Left lung (tissue), 10 donors: ENCODE data around the gene MSH3. TPM values are rescaled to one million over a fixed set of nuclear protein-coding genes. Genes with fewer than 3 reads are reported as not detected.

Source experiments
- ATAC-seq: fragments of 200-7000 bp; cut with Tn5 transposase; one replicate; pipeline ENCODE4 v1.9.1; 2020; ENCODE audit warnings: moderate library complexity
- DNase-seq, 4 donors: peaks; one replicate each; pipeline ENCODE4 v3.0.0-alpha.2; 2013 to 2020
- H3K27ac ChIP-seq, 2 donors: fragments of 200-600 bp; sonication (generic) in 1 of 2; one replicate each; pipeline versions ENCODE4 v1.5.0 to v1.8.0; 2020 to 2021
- H3K27me3 ChIP-seq, 2 donors: fragments of 200-600 bp; sonication (generic) in 1 of 2; one replicate each; pipeline versions ENCODE4 v1.5.0 to v1.8.0; 2020 to 2021
- H3K36me3 ChIP-seq, 2 donors: fragments of 200-600 bp; sonication (generic) in 1 of 2; one replicate each; pipeline versions ENCODE4 v1.5.0 to v1.8.0; 2020 to 2021
- H3K4me1 ChIP-seq, 2 donors: fragments of 200-600 bp; one replicate each; pipeline ENCODE4 v1.8.0; 2021
- H3K4me3 ChIP-seq, 2 donors: fragments of 200-600 bp; sonication (generic) in 1 of 2; one replicate each; pipeline versions ENCODE4 v1.5.0 to v1.8.0; 2020 to 2021; ENCODE audit warnings: mild to moderate bottlenecking in 1 of 2
- H3K9me3 ChIP-seq, 2 donors: fragments of 200-600 bp; sonication (generic) in 1 of 2; one replicate each; pipeline versions ENCODE4 v1.5.0 to v1.8.0; 2020 to 2021
- intact Hi-C, 2 donors: fragments of 100-400 bp; cut with DNase I; formaldehyde crosslinking; loops; one replicate each; pipeline versions ENCODE4 v1.11.2 to v1.14.2; 2022
- polyA plus RNA-seq, 6 donors: library from polyadenylated mRNA; unstranded; fragments of 120-200 nt; gene quantifications; one replicate each; pipeline ENCODE4 v1.2.1, GENCODE V29; 2013; ENCODE audit not compliant: insufficient read length in 6 of 6
- total RNA-seq, 2 donors: library from RNA; stranded (reverse); fragmentation: NEBNext Ultra II Directional; extraction: Animal tissue kit (Norgen Biotek cat#: 25700); gene quantifications; one replicate each; pipeline ENCODE4 v1.2.1, GENCODE V29; 2021
- TF ChIP-seq, protein P1 (sequence below), 2 donors: fragments of 200-600 bp; sonication (generic) in 1 of 2; IDR thresholded peaks; one replicate each; pipeline versions ENCODE4 v1.5.0 to v1.8.0; 2021; ENCODE audit warnings: antibody characterized with exemption in 2 of 2
- donor health status: DM: no; HTN: yes; CAD: no.
- donor health status: DM: no; HTN: no; CAD: no.

MSH3 gene
- total and polyA plus RNA-seq, 8 donors, result 12.7 to 20.1 (median 16.2) TPM

DNA sequence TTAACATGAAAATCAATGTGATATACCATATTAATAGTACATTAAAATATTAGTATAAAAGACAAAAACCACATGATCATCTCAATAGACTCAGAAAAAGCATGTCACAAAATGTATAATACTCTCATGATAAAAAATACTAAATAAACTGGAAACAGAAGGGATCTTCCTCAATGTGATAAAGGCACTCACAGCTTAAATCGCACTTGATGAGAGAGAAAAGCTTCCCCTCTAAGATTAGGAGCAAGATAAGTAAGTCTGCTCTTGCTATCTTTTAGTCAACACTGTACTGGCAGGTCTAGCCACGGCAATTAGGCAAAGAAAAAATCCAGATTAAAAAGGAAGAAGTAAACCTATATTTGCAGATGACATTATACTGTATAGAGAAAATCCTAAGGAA, 21.8 kb upstream of the MSH3 start:
- no peaks in the 10 kb centered on the region for H3K9me3 ChIP-seq
- H3K36me3 ChIP-seq, result peaks cover 0 to 39% of the 10 kb centered on the region in 2 donors
- H3K4me3 ChIP-seq, result no peak overlapping the region
- no peak overlapping the region for H3K27ac ChIP-seq
- no peak for ATAC-seq
- no peak for DNase-seq
- H3K4me1 ChIP-seq, result peaks cover 0 to 8% of the 10 kb centered on the region in 2 donors
- intact Hi-C loops, result no loop called here
- H3K27me3 ChIP-seq, result no peaks in the 10 kb centered on the region
- TF ChIP-seq, protein P1, sequence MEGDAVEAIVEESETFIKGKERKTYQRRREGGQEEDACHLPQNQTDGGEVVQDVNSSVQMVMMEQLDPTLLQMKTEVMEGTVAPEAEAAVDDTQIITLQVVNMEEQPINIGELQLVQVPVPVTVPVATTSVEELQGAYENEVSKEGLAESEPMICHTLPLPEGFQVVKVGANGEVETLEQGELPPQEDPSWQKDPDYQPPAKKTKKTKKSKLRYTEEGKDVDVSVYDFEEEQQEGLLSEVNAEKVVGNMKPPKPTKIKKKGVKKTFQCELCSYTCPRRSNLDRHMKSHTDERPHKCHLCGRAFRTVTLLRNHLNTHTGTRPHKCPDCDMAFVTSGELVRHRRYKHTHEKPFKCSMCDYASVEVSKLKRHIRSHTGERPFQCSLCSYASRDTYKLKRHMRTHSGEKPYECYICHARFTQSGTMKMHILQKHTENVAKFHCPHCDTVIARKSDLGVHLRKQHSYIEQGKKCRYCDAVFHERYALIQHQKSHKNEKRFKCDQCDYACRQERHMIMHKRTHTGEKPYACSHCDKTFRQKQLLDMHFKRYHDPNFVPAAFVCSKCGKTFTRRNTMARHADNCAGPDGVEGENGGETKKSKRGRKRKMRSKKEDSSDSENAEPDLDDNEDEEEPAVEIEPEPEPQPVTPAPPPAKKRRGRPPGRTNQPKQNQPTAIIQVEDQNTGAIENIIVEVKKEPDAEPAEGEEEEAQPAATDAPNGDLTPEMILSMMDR (IDR thresholded peaks at IDR 0.05), result no peak

DNA sequence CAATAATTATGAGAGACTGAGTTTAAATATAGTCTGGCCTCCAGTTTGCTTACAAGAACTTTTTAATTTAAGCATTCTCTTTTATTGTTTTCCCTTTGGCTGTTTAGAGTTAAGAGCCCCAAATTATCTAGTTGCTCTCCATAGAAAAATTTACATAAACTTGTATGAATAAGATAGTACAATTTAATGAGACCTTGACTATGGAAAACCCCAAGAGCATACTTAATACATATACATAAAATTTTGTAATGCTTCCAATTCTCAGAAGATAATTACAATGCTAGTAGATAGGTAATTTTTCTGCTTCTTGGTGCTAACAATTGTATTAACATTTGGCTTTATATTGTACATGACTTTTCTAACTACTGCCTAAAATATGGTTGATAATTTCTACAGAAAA, 20.3 kb upstream of the MSH3 start:
- H3K27me3 ChIP-seq, result no peaks in the 10 kb centered on the region
- no peak for DNase-seq
- H3K27ac ChIP-seq, result no peak overlapping the region
- H3K4me3 ChIP-seq, result no peak overlapping the region
- ATAC-seq, result no peak
- intact Hi-C loops, result no loop called here
- no peaks in the 10 kb centered on the region for H3K9me3 ChIP-seq
- H3K4me1 ChIP-seq, result peaks cover 0 to 6% of the 10 kb centered on the region in 2 donors
- H3K36me3 ChIP-seq, result peaks cover 0 to 50% of the 10 kb centered on the region in 2 donors
- TF ChIP-seq, protein P1 (IDR thresholded peaks at IDR 0.05), result no peak

DNA sequence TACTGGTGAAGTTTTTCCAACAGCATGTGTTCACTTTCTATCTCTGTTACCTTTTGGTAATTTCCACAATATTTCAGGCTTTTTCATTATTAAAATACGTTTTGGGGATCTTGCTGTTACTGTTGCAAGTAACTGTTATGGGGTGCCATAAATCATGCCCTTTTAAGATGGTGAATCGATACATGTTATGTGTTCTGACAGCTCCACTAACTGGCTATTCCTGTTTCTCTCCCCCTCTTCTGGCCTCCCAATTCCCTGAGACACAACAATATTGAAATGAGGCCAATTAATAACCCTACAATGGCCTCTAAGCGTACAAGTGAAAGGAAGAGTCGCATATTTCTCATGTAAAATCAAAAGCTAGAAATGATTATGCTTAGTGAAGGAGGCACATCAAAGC, 13.1 kb upstream of the MSH3 start:
- no peaks in the 10 kb centered on the region for H3K27me3 ChIP-seq
- ATAC-seq (no peak), DNase-seq (no peak)
- no peaks in the 10 kb centered on the region for H3K4me1 ChIP-seq
- TF ChIP-seq, protein P1 (IDR thresholded peaks at IDR 0.05), result no peak
- H3K9me3 ChIP-seq, result no peaks in the 10 kb centered on the region
- H3K36me3 ChIP-seq, result peaks cover 0 to 79% of the 10 kb centered on the region in 2 donors
- no peak overlapping the region for H3K4me3 ChIP-seq
- no peak overlapping the region for H3K27ac ChIP-seq
- intact Hi-C loops, result no loop called here

DNA sequence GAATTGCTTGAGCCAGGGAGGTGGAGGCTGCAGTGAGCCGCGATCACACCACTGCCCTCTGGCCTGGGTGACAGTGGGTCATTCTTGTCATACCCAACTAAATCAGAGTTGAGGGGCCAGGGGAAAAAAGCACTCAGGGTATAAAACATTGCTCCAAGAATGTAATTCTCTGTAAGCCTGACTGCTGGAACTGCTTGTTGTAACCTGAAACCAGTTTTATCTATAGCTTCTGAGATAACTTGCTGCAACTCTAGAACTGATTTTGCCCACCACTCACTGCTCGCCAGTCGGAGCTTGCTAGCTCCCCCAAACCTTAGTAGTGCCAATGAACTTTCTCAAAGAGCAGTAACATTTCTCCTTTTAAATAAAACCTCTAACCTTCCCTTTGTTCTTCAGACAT, 9.6 kb upstream of the MSH3 start:
- ATAC-seq (no peak), DNase-seq (peak in 1 of 4 donors; percentile 5)
- H3K4me1 ChIP-seq, result peaks cover 0 to 5% of the 10 kb centered on the region in 2 donors
- intact Hi-C loops, result no loop called here
- no peaks in the 10 kb centered on the region for H3K9me3 ChIP-seq
- H3K36me3 ChIP-seq, result peaks cover 0 to 53% of the 10 kb centered on the region in 2 donors
- H3K27ac ChIP-seq, result no peak overlapping the region
- H3K27me3 ChIP-seq, result no peaks in the 10 kb centered on the region
- H3K4me3 ChIP-seq, result no peak overlapping the region
- TF ChIP-seq, protein P1 (IDR thresholded peaks at IDR 0.05), result no peak

DNA sequence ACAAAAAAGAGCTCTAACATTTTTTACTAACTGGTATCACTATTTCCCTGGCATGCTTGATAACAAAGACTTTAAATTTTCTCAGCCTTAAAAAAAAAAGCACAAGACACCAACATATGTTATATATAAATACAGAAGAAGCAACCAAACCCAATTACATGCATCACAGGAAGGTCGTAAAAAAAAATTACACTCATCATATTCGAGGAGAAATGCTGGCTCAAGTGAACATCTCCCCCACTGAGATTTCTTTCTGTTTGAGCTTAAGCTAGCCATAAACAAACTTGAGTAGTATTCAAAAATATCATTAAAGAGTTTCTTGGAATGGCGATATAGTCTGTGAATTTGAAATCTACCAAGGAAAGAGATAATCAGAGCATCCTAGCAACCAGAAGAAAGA, 7.5 kb upstream of the MSH3 start:
- H3K4me3 ChIP-seq, result no peak overlapping the region
- TF ChIP-seq, protein P1 (IDR thresholded peaks at IDR 0.05), result no peak
- no peaks in the 10 kb centered on the region for H3K9me3 ChIP-seq
- H3K27ac ChIP-seq, result no peak overlapping the region
- no peak for ATAC-seq
- no peaks in the 10 kb centered on the region for H3K27me3 ChIP-seq
- H3K4me1 ChIP-seq, result peaks cover 0 to 5% of the 10 kb centered on the region in 2 donors
- intact Hi-C loops, result no loop called here
- peaks cover 0 to 34% of the 10 kb centered on the region in 2 donors for H3K36me3 ChIP-seq
- no peak for DNase-seq
